HepG2 (cell line): ENCODE data around the gene HOXC11. TPM values are rescaled to one million over a fixed set of nuclear protein-coding genes. Genes with fewer than 3 reads are reported as not detected.

Source experiments
- ATAC-seq: fragments of 200-7000 bp; cut with Tn5 transposase; 3 replicates; pipeline ENCODE4 v1.9.1; 2020; ENCODE audit warnings: mild to moderate bottlenecking, moderate library complexity
- BruUV-seq: library from RNA; stranded (reverse); fragments of 400-500 nt; replicated peaks from 2 replicates; lab custom pipeline; 2021; lab: Mats Ljungman, UMichigan
- CTCF ChIA-PET: fragments of 300-600 bp; formaldehyde crosslinking; extraction: SDS; loops from one replicate; lab custom pipeline; 2021; ENCODE audit warnings: low total read pairs, inconsistent platforms, low intra/inter-chr PET ratio; lab: Yijun Ruan, JAX
- POLR2A ChIA-PET: fragments of 350-600 bp; sonication (Branson Sonifier 250); formaldehyde crosslinking; loops from one replicate; lab custom pipeline; 2020; ENCODE audit warnings: antibody characterized with exemption, inconsistent platforms; lab: Yijun Ruan, JAX
- DNase-seq: peaks from one replicate; pipeline ENCODE4 v3.0.0-alpha.2; 2015; ENCODE audit warnings: low spot score
- FAIRE-seq: peaks from 3 replicates; lab custom pipeline; 2011; peaks lifted over from hg19 to GRCh38; lab: Jason Lieb, UNC
- H2AFZ ChIP-seq: one replicate; pipeline ENCODE4 v1.6.1; 2011; ENCODE audit warnings: low read length, inconsistent platforms
- H3K27ac ChIP-seq: fragments of 300-600 bp; 3 replicates; pipeline ENCODE4 v1.8.0; 2011; ENCODE audit warnings: mixed run types, mild to moderate bottlenecking, mixed read lengths, low read length, inconsistent platforms; ENCODE audit not compliant: insufficient read depth; ENCODE audit errors: extremely low read length
- H3K27me3 ChIP-seq, 2 experiments: fragments of 200-600 bp in 1 of 2; 2 replicates in 1 of 2; 3 replicates in 1 of 2; pipeline versions ENCODE4 v1.6.0 to v1.8.0; 2011; ENCODE audit warnings: low read length in 2 of 2, mild to moderate bottlenecking in 2 of 2, moderate library complexity in 2 of 2, inconsistent platforms in 1 of 2; ENCODE audit not compliant: insufficient read depth in 2 of 2, control insufficient read depth in 1 of 2
- H3K36me3 ChIP-seq, 2 experiments: fragments of 200-600 bp in 1 of 2; replicated peaks in 1 of 2; 2 replicates in 1 of 2; 3 replicates in 1 of 2; pipeline versions ENCODE4 v1.5.1 to v1.8.0; 2011; ENCODE audit warnings: low read length in 2 of 2, inconsistent platforms in 1 of 2; ENCODE audit not compliant: insufficient read depth in 2 of 2, control insufficient read depth in 1 of 2
- H3K4me1 ChIP-seq: 2 replicates; pipeline ENCODE4 v1.5.1; 2012; ENCODE audit warnings: low read length, inconsistent platforms; ENCODE audit not compliant: insufficient read depth
- H3K4me2 ChIP-seq: 2 replicates; pipeline ENCODE4 v1.6.0; 2011; ENCODE audit warnings: low read depth, low read length, inconsistent platforms
- H3K4me3 ChIP-seq, 3 experiments: fragments of 200-600 bp in 1 of 3; sonication (generic), shearing (Covaris generic) in 1 of 3; replicated peaks in 1 of 3; 2 replicates each; pipeline ENCODE4 v1.5.1; 2011 to 2016; ENCODE audit warnings: low read length in 3 of 3, inconsistent platforms in 2 of 3, low read depth in 2 of 3, mild to moderate bottlenecking in 2 of 3, control low read depth in 1 of 3, mixed read lengths in 1 of 3; ENCODE audit not compliant: insufficient read depth in 1 of 3
- H3K79me2 ChIP-seq: one replicate; pipeline ENCODE4 v1.6.1; 2011; ENCODE audit warnings: low read length, inconsistent platforms; ENCODE audit not compliant: insufficient read depth
- H3K9ac ChIP-seq: 2 replicates; pipeline ENCODE4 v1.6.0; 2011; ENCODE audit warnings: mild to moderate bottlenecking, low read depth, low read length, inconsistent platforms; ENCODE audit not compliant: insufficient read depth
- H3K9me3 ChIP-seq: 2 replicates; pipeline ENCODE4 v1.5.1; 2012; ENCODE audit warnings: mild to moderate bottlenecking, low read length
- H4K20me1 ChIP-seq: 2 replicates; pipeline ENCODE4 v1.6.0; 2011; ENCODE audit warnings: inconsistent platforms, mild to moderate bottlenecking, low read length, moderate library complexity; ENCODE audit not compliant: insufficient read depth
- AKNA ChIP-seq: sonication (generic); formaldehyde crosslinking; IDR thresholded peaks from 2 replicates; pipeline ENCODE4 v1.4.0; 2020; ENCODE audit warnings: missing genetic modification reagents, borderline replicate concordance
- BATF2 ChIP-seq: sonication (generic); formaldehyde crosslinking; IDR thresholded peaks from 2 replicates; pipeline ENCODE4 v1.8.0; 2022; ENCODE audit warnings: mild to moderate bottlenecking, missing genetic modification reagents, moderate library complexity
- JUND ChIP-seq: sonication (generic); formaldehyde crosslinking; IDR thresholded peaks from 2 replicates; pipeline ENCODE4 v1.8.0; 2022; ENCODE audit warnings: mild to moderate bottlenecking, missing genetic modification reagents
- NCOA2 ChIP-seq: sonication (generic); formaldehyde crosslinking; IDR thresholded peaks from 2 replicates; pipeline ENCODE4 v1.8.0; 2022; ENCODE audit warnings: inconsistent platforms
- TOPORS ChIP-seq: sonication (generic); formaldehyde crosslinking; IDR thresholded peaks from 2 replicates; pipeline ENCODE4 v1.8.0; 2023; ENCODE audit warnings: mild to moderate bottlenecking, missing genetic modification reagents
- ZKSCAN1 ChIP-seq: fragments of 150-350 bp; IDR thresholded peaks from 2 replicates; pipeline ENCODE4 v1.6.1; 2014; ENCODE audit warnings: low read length
- ZNF142 ChIP-seq: sonication (generic); formaldehyde crosslinking; IDR thresholded peaks from 2 replicates; pipeline ENCODE4 v1.4.0; 2020; ENCODE audit warnings: missing genetic modification reagents
- ZNF44 ChIP-seq: sonication (generic); formaldehyde crosslinking; IDR thresholded peaks from 2 replicates; pipeline ENCODE4 v1.5.1; 2020; ENCODE audit warnings: mild to moderate bottlenecking, missing genetic modification reagents
- ZNF644 ChIP-seq: IDR thresholded peaks from 2 replicates; pipeline ENCODE4 v1.6.1; 2016; ENCODE audit warnings: low read depth
- ZNF784 ChIP-seq: sonication (generic); formaldehyde crosslinking; IDR thresholded peaks from 2 replicates; pipeline ENCODE4 v1.5.1; 2020; ENCODE audit warnings: missing genetic modification reagents, mild to moderate bottlenecking, borderline replicate concordance
- WGBS: methylation state at CpG from one replicate; pipeline ENCODE4 v1.1.6; 2017; ENCODE audit warnings: low lambda C conversion rate; 5-methylcytosine and 5-hydroxymethylcytosine counted together
- in situ Hi-C: cut with HindIII; loops from 2 replicates; pipeline ENCODE4 v1.10.0; 2017; ENCODE audit warnings: low pct_unique_long_range_greater_than_20kb; ENCODE audit not compliant: extremely low pct_ligation_motif_present
- intact Hi-C: fragments of 100-400 bp; cut with micrococcal nuclease; formaldehyde crosslinking; loops from one replicate; pipeline ENCODE4 v1.10.0; 2022; ENCODE audit not compliant: unreplicated experiment
- polyA plus RNA-seq, 8 experiments: library from polyadenylated mRNA; depleted of rRNA in 3 of 8; stranded (reverse) in 7 of 8; unstranded in 1 of 8; fragments of >200 nt; fragmentation: Illumina TruSeq in 4 of 8; extraction: Trizol in 4 of 8; gene quantifications; 2 replicates each; pipeline versions ENCODE4 v1.2.1 to v1.2.3, GENCODE V29; 2011 to 2016; ENCODE audit warnings: low read depth in 4 of 8, missing spikeins in 1 of 8, mixed read lengths in 1 of 8; ENCODE audit not compliant: insufficient read depth in 1 of 8
- total RNA-seq, 5 experiments: library from RNA; depleted of rRNA; stranded (reverse); fragments of >200 nt; fragmentation: Illumina TruSeq; extraction: Trizol; gene quantifications; 2 replicates each; pipeline ENCODE4 v1.2.3, GENCODE V29; 2016; ENCODE audit warnings: low read depth in 1 of 5

HOXC11 gene
- total and polyA plus RNA-seq, 2 of the 13 experiments (the other 11 are each of a cell fraction or from before 2014, with no cell fraction given): not detected

- no peak for TF ChIP-seq AKNA (CRISPR knock-in tag)
- no peak for TF ChIP-seq BATF2
Observed at GRCh38 chr12:53993162-53994008, 20.5 kb downstream of the HOXC11 start (continued).

GRCh38 chr12:53994009-53994263 lies 21.0 kb downstream of the HOXC11 start:
- Histone ChIP-seq H3K4me2 (peak overlapping the region; percentile 63), H3K9ac (no peak overlapping the region), H3K27ac (no peak overlapping the region), H3K27me3 (peaks cover 10 to 61% of the 10 kb centered on the region in 2 experiments), H3K36me3 (no peaks in the 10 kb centered on the region), H4K20me1 (no peaks in the 10 kb centered on the region), H3K4me1 (peaks cover 34% of the 10 kb centered on the region), H3K79me2 (no peaks in the 10 kb centered on the region), H3K9me3 (no peaks in the 10 kb centered on the region), H3K4me3 (peak overlapping the region in 1 of 3 experiments; percentile 48; a peak in 1 of 6 replicates), H2AFZ (no peak overlapping the region)
- in situ Hi-C loops: loop anchor here (10.0 kb wide), 1 partner anchor 381 kb away; no protein-coding TSS in a partner anchor
- ChIA-PET CTCF (no interaction called here), POLR2A (no interaction called here)
- BruUV-seq: no TSS peak
- intact Hi-C loops: no loop called here
- DNase-seq (no peak), ATAC-seq (no peak), FAIRE-seq (no peak)
- WGBS: 73% methylated on average over 7 of the region's 19 CpGs
- no peak for TF ChIP-seq TOPORS (CRISPR knock-in tag)
- TF ChIP-seq ZNF784 (CRISPR knock-in tag): 0 out of 2 replicates have a peak, but pooled peaks have one; percentile 42
- TF ChIP-seq ZNF44: 0 out of 2 replicates have a peak, but pooled peaks have one; percentile 46
- no peak for TF ChIP-seq ZNF142
- no peak for TF ChIP-seq JUND
- TF ChIP-seq ZNF644 (CRISPR knock-in tag): no peak
- TF ChIP-seq ZKSCAN1: no peak
- no peak for TF ChIP-seq NCOA2 (CRISPR knock-in tag)
